Cerebellar cortex (tissue), 1 donor: Measurements from ENCODE around the gene EFL1.

ENCODE experiments used
- DNase-seq: peaks from one replicate; pipeline ENCODE4 v3.0.0-alpha.2; 2015; ENCODE audit warnings: low spot score

Gene EFL1

DNA sequence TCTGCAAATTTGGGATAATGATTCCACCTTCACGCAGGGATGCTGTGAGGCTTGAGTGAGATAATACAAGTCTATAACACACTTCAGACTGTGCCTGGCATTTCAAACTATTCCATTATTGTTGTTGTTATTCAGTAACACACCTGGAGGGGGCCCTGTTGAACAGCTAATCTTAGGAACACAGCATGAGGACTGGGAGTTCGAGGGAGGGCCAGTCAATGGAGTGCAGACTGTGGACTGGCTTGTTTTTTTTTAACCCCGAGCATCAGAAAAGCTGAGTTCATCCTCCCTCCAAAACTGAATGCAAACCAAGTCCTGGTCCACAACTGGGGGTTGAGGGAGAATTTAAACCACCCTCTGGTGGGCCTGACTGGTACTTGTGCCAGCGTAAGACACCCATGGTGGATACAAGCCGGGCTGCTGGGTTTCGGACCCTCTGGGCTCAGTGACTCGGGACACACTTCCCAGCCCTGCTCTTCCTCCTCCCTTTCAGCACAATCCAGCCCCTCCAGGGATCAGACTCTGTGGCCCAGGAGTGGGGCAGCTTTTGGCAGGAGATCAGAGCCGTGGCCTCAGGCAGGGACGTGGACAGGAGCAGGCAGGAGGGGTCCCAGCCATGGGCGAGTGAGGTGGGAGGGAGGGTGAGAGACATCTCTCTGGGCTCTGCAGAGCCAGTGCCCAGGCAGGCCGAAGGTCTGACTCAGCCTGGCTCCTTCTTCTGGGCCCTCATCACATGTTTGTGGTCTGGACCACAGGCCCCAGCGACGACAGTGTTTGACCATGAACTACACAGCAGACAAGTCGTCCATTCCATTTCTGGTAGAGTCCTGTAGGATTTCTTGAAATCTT, 180.4 kb downstream of the EFL1 start:
- DNase-seq: peak; percentile 7

DNA sequence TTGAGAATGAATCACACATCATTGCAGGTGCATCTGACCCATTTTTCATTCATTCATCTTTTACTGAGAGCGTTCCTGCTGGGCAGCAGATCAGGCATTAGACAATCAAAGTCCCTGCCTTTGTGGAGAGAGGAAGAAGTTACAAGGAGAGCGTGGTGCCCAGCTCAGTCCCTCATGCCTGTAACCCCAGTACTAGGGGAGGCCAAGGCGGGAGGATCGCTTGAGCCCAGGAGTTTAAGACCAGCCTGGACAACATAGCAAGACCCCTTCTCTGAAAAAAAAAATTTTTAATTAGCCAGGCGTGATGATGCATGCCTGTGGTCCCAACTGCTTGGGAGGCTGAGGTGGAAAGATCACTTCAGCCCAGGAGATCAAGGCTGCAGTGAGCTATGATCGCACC, 181.8 kb downstream of the EFL1 start:
- DNase-seq: no peak
